ENCODE measurements around the gene PWWP2B. TPM values are rescaled to one million over a fixed set of nuclear protein-coding genes. Genes with fewer than 3 reads are reported as not detected.

The PWWP2B gene
- total and polyA plus RNA-seq, 9 of the 15 experiments (the other 6 are each of a cell fraction or from before 2014, with no cell fraction given), result 0.07 to 9.2 (median 1.6) TPM; not detected in 1

DNA sequence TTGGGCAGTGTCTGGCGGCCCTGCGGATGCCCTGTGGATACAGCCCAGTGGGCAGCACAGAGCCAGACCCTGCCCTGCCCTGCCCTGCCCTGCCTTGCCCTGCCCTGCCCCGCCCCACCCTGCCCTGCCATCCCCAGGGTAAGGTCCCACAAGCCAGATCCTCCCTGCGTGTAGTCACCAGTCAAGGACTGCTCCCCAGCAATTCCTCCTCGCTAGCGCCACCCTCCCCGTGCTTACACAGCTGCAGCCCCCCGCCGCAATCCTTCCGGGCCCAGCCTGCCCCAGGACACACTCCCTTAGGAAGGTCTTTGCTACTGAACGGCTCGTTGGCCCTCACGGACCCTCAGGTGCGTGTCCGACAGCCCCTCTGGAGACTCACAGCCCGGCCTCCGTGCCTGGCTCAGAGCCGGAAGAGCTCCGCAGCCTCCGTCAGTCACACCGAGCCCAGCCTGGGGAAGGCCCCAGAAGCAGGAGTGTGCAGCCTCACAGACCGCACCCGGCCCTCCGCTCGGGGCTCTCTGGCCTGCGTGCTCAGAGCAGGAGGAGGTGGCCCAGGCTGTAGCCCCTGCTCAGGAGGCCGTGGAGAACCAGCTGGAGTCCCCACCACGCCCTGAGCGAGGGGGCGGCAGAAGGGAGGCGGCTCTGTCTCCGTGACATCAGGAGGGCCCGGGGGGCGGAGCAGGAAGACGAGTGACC lies 68.3 kb downstream of the PWWP2B start:
- Histone ChIP-seq H3K9ac (ENCODE audit: insufficient read depth in 1 of 2, low read depth in 2 of 2, low read length in 2 of 2) (no peak overlapping the region), H2AFZ (ENCODE audit: low read depth, low read length) (no peak overlapping the region), H3K9me1 (ENCODE audit: control insufficient read depth, insufficient read depth, low read length) (no peaks in the 10 kb centered on the region), H3K27ac (ENCODE audit: extremely low read depth, low read depth, low read length) (no peak overlapping the region), H3K4me3 (no peak overlapping the region), H3K36me3 (ENCODE audit: control insufficient read depth, insufficient read depth, low read length) (no peaks in the 10 kb centered on the region), H4K20me1 (replicated peaks; ENCODE audit: control insufficient read depth, insufficient read depth, low read length) (no peaks in the 10 kb centered on the region), H3K27me3 (ENCODE audit: control insufficient read depth in 2 of 2, insufficient read depth in 2 of 2, low read length in 2 of 2) (peaks cover 0 to 15% of the 10 kb centered on the region in 2 experiments; a peak in 2 of 5 replicates), H3K4me1 (replicated peaks in 1 of 2; ENCODE audit: control insufficient read depth in 2 of 2, insufficient read depth in 2 of 2, low read length in 2 of 2) (peaks cover 0 to 53% of the 10 kb centered on the region in 2 experiments; a peak in 2 of 5 replicates), H3K79me2 (ENCODE audit: control insufficient read depth, insufficient read depth, low read length) (no peaks in the 10 kb centered on the region), H3K4me2 (ENCODE audit: insufficient read depth, low read length) (no peak overlapping the region), H3K9me3 (replicated peaks; ENCODE audit: control insufficient read depth, insufficient read depth, low read depth, low read length) (no peaks in the 10 kb centered on the region)
- peak in 2 of 4 experiments; percentile 29 for DNase-seq (ENCODE audit: extremely low read depth in 1 of 4, low spot score in 3 of 4)
- BruUV-seq (replicated peaks), result no TSS peak
- intact Hi-C loops (cut with micrococcal nuclease) (no loop called here), in situ Hi-C loops (cut with MboI) (no loop called here)
- 24% methylated on average over 19 of the region's 35 CpGs for WGBS (ENCODE audit: insufficient coverage, low coverage, missing lambda C conversion rate)
- TF ChIP-seq SIN3A (IDR thresholded peaks at IDR 0.05; ENCODE audit: borderline replicate concordance in 2 of 2, control insufficient read depth in 1 of 2, low read depth in 2 of 2, low read length in 2 of 2), result no peak
- no peak for TF ChIP-seq HEY1 (CRISPR knock-in tag; IDR thresholded peaks at IDR 0.05; ENCODE audit: borderline replicate concordance)
- no peak for ATAC-seq
- ChIA-PET CTCF (ENCODE audit: low intra/inter-chr PET ratio) (no interaction called here), POLR2A (no interaction called here)
- FAIRE-seq, result no peak

DNA sequence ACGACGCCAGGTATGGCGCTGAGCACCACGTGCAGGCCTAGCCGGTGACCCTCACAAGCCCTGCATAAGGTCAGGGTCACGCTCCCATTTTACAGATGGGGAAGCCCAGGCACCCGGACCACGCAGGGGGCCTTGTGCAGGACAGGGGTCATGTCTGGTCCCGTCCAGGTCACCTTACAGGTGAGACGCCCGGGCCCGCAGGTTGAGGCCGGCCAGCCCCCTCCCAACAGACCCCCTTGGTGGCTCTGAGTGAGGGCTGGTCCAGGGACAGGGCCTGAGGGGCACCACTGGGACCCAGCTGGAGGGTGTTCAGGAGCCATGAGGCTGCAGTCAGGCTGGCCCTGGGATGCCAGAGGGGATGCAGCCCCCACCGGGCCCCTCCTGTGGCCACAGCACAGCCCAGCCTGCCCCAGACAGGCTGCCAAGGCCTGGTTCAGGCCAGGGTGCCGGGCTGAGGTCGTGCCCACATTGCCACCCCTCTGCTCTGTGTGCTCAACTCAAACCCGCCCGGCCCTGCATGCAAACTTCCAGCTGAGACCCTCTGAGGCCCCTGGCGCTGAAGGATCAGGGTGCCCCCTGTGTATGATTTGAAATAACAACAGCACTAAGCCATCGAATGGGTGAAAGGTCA lies 69.0 kb downstream of the PWWP2B start:
- Histone ChIP-seq H3K9ac (ENCODE audit: insufficient read depth in 1 of 2, low read depth in 2 of 2, low read length in 2 of 2) (no peak overlapping the region), H3K36me3 (ENCODE audit: control insufficient read depth, insufficient read depth, low read length) (no peaks in the 10 kb centered on the region), H3K27ac (ENCODE audit: extremely low read depth, low read depth, low read length) (no peak overlapping the region), H4K20me1 (replicated peaks; ENCODE audit: control insufficient read depth, insufficient read depth, low read length) (no peaks in the 10 kb centered on the region), H3K4me2 (ENCODE audit: insufficient read depth, low read length) (no peak overlapping the region), H3K4me1 (replicated peaks in 1 of 2; ENCODE audit: control insufficient read depth in 2 of 2, insufficient read depth in 2 of 2, low read length in 2 of 2) (peaks cover 0 to 49% of the 10 kb centered on the region in 2 experiments; a peak in 2 of 5 replicates), H3K27me3 (ENCODE audit: control insufficient read depth in 2 of 2, insufficient read depth in 2 of 2, low read length in 2 of 2) (peaks cover 0 to 22% of the 10 kb centered on the region in 2 experiments; a peak in 2 of 5 replicates), H2AFZ (ENCODE audit: low read depth, low read length) (no peak overlapping the region), H3K79me2 (ENCODE audit: control insufficient read depth, insufficient read depth, low read length) (no peaks in the 10 kb centered on the region), H3K9me3 (replicated peaks; ENCODE audit: control insufficient read depth, insufficient read depth, low read depth, low read length) (no peaks in the 10 kb centered on the region), H3K9me1 (ENCODE audit: control insufficient read depth, insufficient read depth, low read length) (no peaks in the 10 kb centered on the region), H3K4me3 (no peak overlapping the region)
- FAIRE-seq (no peak), DNase-seq (ENCODE audit: extremely low read depth in 1 of 4, low spot score in 3 of 4) (no peak), ATAC-seq (no peak)
- POLR2A ChIA-PET, result no interaction called here
- intact Hi-C loops (cut with micrococcal nuclease) (no loop called here), in situ Hi-C loops (cut with MboI) (no loop called here)
- 12% methylated on average over 15 of the region's 20 CpGs for WGBS (ENCODE audit: insufficient coverage, low coverage, missing lambda C conversion rate)
- CTCF ChIA-PET (ENCODE audit: low intra/inter-chr PET ratio), result no interaction called here
- no TSS peak for BruUV-seq (replicated peaks)
- TF ChIP-seq, protein P1, sequence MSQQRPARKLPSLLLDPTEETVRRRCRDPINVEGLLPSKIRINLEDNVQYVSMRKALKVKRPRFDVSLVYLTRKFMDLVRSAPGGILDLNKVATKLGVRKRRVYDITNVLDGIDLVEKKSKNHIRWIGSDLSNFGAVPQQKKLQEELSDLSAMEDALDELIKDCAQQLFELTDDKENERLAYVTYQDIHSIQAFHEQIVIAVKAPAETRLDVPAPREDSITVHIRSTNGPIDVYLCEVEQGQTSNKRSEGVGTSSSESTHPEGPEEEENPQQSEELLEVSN (IDR thresholded peaks at IDR 0.05; ENCODE audit: borderline replicate concordance in 1 of 2, extremely low read depth in 1 of 2, insufficient read depth in 1 of 2, insufficient read length in 1 of 2, low read depth in 1 of 2, low read length in 1 of 2, poor library complexity in 1 of 2, severe bottlenecking in 1 of 2), result peak in 1 of 2 experiments; percentile 36
- TF ChIP-seq SNIP1 (IDR thresholded peaks at IDR 0.05; ENCODE audit: low read depth) (no peak), PHB (CRISPR knock-in tag; IDR thresholded peaks at IDR 0.05) (no peak), IFI16 (CRISPR knock-in tag; IDR thresholded peaks at IDR 0.05) (no peak)

All from K562 (cell line).